RPMI8226 (cell line): ENCODE results near the gene TOMM40.
A peak's percentile ranks its signal among the peaks of the same experiment; 100 is the strongest.
"Not testable (repeated sequence)": the region's sequence is repeated elsewhere in the genome, so short reads cannot be mapped to it uniquely, and the experiment has no call there.

Experiments used
- DNase-seq: peaks from one replicate; pipeline ENCODE4 v3.0.0-alpha.2; 2015

TOMM40 gene

GRCh38 chr19:44872661-44873060 is 18.4 kb upstream of the TOMM40 start:
- DNase-seq = no peak

GRCh38 chr19:44874317-44874716 is 16.7 kb upstream of the TOMM40 start:
- DNase-seq = no peak

- DNase-seq = no peak
These were observed 15.2 kb upstream of the TOMM40 start for GRCh38 chr19:44875666-44876451.

DNA sequence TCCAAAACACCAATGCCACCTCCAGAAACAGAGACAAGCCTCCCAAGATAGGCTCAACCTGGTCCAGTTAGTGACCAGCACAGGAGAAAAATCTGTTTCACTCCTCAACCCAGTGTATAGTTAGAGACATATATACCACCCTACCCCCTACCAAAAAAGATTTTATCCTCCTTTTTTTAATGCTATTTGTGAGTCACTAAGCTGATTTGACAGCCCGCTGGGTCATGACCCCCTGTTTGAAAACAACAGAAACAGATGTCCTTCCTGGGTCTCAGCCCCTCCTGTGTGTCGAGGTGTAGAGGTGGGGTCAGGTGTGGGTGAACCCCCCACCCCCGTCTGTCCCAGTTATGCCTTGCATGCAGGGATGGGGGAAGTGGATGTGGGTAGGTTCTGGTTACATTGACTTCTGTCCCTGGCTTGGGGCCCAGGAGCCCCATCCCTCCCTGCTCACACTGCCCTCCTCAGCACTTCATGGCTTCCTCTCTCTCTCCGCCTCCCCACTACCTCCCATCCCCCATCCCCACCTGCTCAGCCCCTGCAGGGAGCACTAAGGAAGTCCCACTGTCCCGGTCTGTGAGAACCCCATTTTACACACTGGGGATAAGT is 14.0 kb upstream of the TOMM40 start:
- peak; percentile 82 for DNase-seq

DNA sequence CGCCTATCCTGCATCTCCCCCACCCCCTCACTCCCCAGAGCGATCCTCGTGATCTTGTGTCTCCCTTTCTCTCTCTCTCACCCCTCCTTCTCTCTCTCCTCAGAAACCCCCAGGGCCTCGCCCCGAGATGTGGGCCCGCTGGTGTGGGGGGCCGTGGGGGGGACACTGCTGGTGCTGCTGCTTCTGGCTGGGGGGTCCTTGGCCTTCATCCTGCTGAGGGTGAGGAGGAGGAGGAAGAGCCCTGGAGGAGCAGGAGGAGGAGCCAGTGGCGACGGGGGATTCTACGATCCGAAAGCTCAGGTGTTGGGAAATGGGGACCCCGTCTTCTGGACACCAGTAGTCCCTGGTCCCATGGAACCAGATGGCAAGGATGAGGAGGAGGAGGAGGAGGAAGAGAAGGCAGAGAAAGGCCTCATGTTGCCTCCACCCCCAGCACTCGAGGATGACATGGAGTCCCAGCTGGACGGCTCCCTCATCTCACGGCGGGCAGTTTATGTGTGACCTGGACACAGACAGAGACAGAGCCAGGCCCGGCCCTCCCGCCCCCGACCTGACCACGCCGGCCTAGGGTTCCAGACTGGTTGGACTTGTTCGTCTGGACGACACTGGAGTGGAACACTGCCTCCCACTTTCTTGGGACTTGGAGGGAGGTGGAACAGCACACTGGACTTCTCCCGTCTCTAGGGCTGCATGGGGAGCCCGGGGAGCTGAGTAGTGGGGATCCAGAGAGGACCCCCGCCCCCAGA is 12.8 kb upstream of the TOMM40 start:
- no peak for DNase-seq

DNA sequence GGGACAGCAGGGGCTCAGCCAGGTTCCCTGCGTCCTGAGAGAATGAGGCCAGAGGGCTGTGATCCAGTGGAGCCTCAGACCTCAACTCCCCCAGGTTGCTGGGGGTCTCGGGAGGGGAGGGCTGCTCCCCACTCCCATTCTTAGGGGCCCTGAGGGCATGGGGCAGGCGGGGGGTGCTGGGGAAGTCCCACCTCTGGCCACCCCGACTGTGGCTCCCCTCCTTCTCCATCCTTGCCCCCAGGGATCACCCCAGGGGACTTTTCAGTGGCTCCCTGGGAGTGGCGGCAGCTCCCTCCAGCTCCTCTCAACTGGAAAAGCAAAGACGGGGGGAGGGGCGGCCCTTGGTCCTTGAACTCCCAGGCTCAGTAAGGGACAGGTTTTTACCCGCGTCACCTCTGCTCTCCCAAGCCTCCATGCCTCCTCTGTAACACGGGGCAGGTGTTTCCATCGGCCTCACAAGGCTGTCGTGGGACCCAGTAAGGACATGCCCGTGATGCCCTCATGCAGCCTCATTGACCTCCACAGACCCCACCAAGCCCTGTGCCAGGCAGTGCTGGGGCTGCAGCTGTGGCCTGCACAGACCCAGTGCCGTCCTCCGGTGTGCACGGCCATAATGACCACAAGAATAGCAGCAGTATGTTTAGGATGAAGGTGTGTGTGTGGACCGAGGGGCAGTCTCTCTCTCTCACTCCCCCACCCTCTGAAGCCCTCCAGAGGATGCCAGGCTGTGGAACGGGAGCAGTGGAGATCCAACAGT is 11.6 kb upstream of the TOMM40 start:
- DNase-seq = no peak

- no peak for DNase-seq
These were observed 9.0 kb upstream of the TOMM40 start for GRCh38 chr19:44882063-44882462.

- not testable (repeated sequence) for DNase-seq
These were observed 8.2 kb upstream of the TOMM40 start for GRCh38 chr19:44882619-44883397.

DNA sequence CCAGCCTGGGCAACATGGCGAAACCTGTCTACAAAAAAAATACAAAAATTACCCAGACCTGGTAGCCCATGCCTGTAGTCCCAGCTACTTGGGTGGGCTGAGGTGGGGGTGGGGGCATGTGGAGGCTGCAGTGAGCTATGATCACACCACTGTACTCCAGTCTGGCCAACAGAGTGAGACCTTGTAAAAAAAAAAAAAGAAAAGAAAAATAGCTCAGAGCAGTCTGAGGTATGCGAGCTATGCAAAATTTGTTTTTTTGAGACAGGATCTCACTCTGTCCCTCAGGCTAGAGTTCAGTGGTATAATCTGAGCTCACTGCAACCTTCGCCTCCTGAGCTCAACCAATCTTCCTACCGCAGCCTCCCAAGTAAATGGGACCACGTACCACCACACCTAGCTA is 7.1 kb upstream of the TOMM40 start:
- DNase-seq = no peak

DNA sequence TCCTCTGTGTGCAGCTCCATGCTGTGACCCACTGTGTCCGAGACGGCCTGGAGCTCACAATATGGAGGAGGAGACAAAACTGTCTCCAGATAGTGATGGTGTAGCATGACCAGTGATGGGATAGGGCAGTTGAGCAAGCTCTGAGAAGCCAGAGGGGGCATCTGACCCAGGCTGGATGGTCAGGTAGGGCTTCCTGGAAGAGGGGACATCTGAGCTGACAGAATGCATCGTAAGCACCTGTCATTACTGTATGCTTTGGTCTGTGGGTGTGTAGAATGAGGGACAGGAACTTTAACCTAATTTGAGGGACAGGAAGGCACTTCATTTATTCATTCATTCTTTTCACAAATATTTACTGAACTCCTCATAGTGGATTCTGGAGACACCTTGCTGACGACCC is 6.5 kb upstream of the TOMM40 start:
- no peak for DNase-seq

DNA sequence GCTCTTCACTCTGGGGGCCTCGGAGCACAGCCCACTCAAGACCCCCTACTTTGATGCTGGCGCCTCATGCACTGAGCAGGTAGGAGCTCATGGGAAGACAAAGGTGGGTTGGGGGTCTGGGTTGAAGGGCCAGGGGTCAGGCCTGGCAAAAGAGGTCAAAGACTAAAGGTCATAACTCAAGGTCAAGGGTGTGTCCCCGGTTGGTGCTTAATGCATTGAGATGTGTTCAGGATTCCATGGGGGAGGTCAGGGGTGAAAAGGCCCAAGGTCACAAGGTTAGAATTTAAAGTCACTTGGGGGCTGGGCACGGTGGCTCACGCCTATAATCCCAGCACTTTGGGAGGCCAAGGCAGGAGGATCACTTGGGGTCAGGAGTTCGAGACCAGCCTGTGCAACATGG is 4.9 kb upstream of the TOMM40 start:
- DNase-seq = no peak

- DNase-seq = no peak
These were observed 3.4 kb upstream of the TOMM40 start for GRCh38 chr19:44887648-44888047.

DNA sequence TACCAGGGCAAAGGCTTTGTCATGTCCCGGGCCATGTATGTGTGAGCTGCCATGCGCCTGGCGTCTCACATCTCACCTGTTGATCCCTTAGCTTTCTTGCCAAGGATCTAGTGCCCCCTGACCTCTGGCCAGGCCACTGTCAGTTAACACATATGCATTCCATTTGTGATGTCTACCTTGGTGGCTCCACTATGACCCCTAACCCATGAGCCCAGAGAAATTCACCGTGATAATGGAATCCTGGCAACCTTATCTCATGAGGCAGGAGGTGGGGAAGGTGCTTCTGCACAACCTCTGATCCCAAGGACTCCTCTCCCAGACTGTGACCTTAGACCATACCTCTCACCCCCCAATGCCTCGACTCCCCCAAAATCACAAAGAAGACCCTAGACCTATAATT is 2.7 kb upstream of the TOMM40 start:
- not testable (repeated sequence) for DNase-seq

GRCh38 chr19:44889830-44890365 is 1.2 kb upstream of the TOMM40 start:
- DNase-seq = no peak

DNA sequence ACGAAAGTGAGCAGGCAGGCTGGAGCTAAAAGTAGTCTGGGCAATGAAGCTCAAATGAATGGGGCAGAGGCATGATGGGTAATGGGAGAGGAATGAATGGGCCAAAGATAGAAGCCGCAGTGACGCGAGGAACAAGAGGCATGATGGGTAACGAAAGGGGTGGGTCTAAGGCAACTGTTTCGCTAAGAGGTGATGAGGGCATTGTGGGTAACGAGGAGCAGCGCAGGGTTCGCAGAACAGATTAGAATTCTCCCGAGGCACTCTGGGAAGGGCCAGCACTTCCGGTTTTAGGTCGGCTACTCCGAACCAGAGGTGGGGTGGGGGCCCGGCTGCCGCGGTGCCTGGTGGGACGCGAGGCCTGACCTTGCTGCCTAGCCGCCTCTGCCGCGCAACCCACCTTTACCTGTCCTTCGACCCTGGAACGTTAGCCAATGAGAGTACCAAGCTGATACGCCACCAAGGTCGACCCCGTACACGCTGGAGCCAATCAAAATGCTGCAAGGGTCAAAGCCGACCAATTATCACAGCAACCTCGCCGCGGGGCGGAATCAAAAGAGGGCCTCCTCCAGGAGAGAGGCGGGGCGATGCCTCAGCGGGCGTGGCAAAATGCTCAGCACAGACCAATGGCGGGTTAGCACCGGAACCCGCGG is 563 bp upstream of the TOMM40 start:
- peak; percentile 98 for DNase-seq

- no peak for DNase-seq
These were observed 1.9 kb downstream of the TOMM40 start for GRCh38 chr19:44892932-44893331.

GRCh38 chr19:44893332-44894051 is 2.4 kb downstream of the TOMM40 start:
- DNase-seq = no peak

DNA sequence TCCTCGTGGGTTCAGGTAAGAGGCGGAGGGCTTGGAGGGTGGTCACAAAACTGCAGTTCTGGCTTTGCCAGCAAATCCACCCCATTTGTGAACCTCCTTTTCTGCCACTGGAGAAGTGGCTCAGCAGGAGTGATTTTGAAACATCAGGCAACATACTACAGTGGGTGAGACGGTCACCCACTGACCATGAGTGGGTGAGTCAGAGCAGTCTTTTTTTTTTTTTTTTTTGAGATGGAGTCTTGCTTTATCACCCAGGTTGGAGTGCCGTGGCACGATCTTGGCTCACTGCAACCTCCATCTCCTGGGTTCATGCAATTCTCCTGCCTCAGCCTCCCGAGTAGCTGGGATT is 3.0 kb downstream of the TOMM40 start:
- DNase-seq = no peak

DNA sequence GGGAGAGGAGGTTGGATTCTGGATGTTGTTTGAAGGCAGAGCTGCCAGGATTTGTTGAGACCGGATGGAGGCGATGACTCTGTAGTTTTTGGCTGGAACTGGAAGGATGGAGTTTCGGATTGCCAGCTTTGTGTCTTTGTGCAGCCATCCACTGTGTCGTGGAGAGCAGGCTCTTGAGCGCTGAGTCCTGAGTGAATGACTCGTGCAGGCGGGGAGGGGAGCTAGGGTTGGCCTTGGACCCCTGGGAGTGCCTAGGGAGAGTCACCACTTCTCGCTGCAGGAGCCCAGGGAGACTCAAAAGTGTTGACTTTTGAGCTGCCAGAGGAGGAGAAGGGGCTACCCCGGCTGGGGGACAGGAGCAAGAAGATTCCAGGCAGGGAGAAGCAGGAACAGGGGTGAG is 3.9 kb downstream of the TOMM40 start:
- no peak for DNase-seq

GRCh38 chr19:44897835-44898234 is 6.8 kb downstream of the TOMM40 start:
- DNase-seq = no peak
